BJ (cell line): Measurements from ENCODE around the gene ITCH. TPM values are rescaled to one million over a fixed set of nuclear protein-coding genes. Genes with fewer than 3 reads are reported as not detected.
A peak's percentile ranks its signal among the peaks of the same experiment; 100 is the strongest.

Experiments
- CTCF ChIA-PET: fragments of 350-600 bp; formaldehyde crosslinking; extraction: SDS; loops from one replicate; lab custom pipeline; 2021; ENCODE audit warnings: antibody characterized with exemption, inconsistent platforms; lab: Yijun Ruan, JAX
- POLR2A ChIA-PET: fragments of 300-600 bp; sonication (Branson Sonifier 250); formaldehyde crosslinking; extraction: SDS; loops from one replicate; lab custom pipeline; 2021; ENCODE audit warnings: antibody characterized with exemption; lab: Charles Lee
- DNase-seq: peaks from one replicate; pipeline ENCODE4 v3.0.0-alpha.2; 2011; ENCODE audit warnings: low read depth
- H3K27me3 ChIP-seq: 2 replicates; pipeline ENCODE4 v1.6.0; 2011; ENCODE audit warnings: low read length; ENCODE audit not compliant: control insufficient read depth, insufficient read depth
- H3K36me3 ChIP-seq: 2 replicates; pipeline ENCODE4 v1.5.1; 2011; ENCODE audit warnings: low read length; ENCODE audit not compliant: control insufficient read depth, insufficient read depth
- H3K4me3 ChIP-seq: 2 replicates; pipeline ENCODE4 v1.5.1; 2011; ENCODE audit warnings: low read depth, mild to moderate bottlenecking, control low read depth, low read length
- polyA minus RNA-seq: library from RNA; depleted of rRNA, polyadenylated mRNA; stranded (reverse); fragments of >200 nt; gene quantifications from 2 replicates; pipeline ENCODE4 v1.2.3, GENCODE V29; 2011; rRNA and poly(A)+ RNA removed
- polyA plus RNA-seq: library from polyadenylated mRNA; depleted of rRNA; stranded (reverse); fragments of >200 nt; gene quantifications from 2 replicates; pipeline ENCODE4 v1.2.3, GENCODE V29; 2011; rRNA removed
- TF ChIP-seq, protein P1 (sequence below): IDR thresholded peaks from 2 replicates; pipeline ENCODE4 v1.5.1; 2011; ENCODE audit warnings: low read depth, mild to moderate bottlenecking, control low read depth, inconsistent platforms, low read length, moderate library complexity; ENCODE audit not compliant: insufficient read depth

ITCH gene
- 7.8 and 16.6 TPM in 2 replicates for polyA plus RNA-seq
- 19.3 and 29.2 TPM in 2 replicates for polyA minus RNA-seq

DNA sequence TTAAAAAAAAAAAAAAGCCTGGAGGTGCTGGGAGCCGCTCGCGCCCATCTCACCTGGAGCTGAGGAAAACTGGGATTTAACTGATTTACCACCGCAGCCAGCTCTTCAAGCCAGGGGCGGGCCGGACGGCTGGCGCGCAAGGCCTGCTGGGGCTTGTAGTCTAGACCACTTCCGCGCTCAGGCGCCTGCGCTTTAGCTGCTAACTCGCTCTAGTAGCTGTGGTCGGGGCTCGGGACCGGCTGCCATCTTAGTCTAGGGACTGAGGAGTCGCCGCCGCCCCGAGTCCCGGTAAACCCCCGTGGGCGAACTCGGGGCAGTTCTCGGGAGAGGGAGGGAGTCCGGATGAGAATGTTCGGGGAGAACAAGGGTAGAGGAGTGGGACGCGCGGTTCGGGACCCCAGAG is at the start of gene ITCH:
ITCH (plus strand) TSS at position 212 of the 403 bp plus-strand sequence. CDS start 30,539 bp downstream, outside the sequence.
- TF ChIP-seq, protein P1, sequence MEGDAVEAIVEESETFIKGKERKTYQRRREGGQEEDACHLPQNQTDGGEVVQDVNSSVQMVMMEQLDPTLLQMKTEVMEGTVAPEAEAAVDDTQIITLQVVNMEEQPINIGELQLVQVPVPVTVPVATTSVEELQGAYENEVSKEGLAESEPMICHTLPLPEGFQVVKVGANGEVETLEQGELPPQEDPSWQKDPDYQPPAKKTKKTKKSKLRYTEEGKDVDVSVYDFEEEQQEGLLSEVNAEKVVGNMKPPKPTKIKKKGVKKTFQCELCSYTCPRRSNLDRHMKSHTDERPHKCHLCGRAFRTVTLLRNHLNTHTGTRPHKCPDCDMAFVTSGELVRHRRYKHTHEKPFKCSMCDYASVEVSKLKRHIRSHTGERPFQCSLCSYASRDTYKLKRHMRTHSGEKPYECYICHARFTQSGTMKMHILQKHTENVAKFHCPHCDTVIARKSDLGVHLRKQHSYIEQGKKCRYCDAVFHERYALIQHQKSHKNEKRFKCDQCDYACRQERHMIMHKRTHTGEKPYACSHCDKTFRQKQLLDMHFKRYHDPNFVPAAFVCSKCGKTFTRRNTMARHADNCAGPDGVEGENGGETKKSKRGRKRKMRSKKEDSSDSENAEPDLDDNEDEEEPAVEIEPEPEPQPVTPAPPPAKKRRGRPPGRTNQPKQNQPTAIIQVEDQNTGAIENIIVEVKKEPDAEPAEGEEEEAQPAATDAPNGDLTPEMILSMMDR: no peak
- Histone ChIP-seq H3K36me3 (no peaks in the 10 kb centered on the region), H3K27me3 (no peaks in the 10 kb centered on the region), H3K4me3 (peak within 1 kb of the TSS; percentile 93)
- POLR2A ChIA-PET: interaction anchor here (0.6 to 1.0 kb wide), 6 partner anchors 28 to 163 kb away, joined by 3 to 6 read pairs (median 4); no protein-coding TSS in a partner anchor
- CTCF ChIA-PET: interaction anchor here (0.6 to 1.7 kb wide), 4 partner anchors 9 to 155 kb away, joined by 3 to 9 read pairs (median 4); no protein-coding TSS in a partner anchor
- DNase-seq: peak; percentile 65

DNA sequence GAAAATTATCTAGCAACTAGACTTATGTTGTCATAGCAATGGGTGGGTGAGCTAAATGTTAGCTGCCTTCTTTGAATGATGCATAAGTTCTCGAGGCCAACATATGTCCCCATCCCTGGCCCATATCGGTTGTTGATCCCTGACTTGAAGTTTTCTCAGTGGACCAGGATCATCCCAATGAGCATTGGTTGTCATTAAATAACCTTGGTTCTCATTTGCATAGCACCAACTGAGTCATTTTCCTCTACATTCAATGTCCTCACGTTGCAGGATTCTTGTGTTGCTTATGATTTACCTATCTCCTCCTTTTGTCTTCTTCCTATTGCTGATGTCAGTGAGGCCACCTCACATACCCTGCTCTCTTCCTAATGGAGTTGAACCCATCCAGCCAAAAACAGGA is 47.8 kb upstream of the ITCH start:
- ChIA-PET POLR2A (no interaction called here), CTCF (interaction anchor here (0.7 to 4.4 kb wide), 4 partner anchors 8 to 158 kb away, joined by 3 to 32 read pairs (median 6); no protein-coding TSS in a partner anchor)

DNA sequence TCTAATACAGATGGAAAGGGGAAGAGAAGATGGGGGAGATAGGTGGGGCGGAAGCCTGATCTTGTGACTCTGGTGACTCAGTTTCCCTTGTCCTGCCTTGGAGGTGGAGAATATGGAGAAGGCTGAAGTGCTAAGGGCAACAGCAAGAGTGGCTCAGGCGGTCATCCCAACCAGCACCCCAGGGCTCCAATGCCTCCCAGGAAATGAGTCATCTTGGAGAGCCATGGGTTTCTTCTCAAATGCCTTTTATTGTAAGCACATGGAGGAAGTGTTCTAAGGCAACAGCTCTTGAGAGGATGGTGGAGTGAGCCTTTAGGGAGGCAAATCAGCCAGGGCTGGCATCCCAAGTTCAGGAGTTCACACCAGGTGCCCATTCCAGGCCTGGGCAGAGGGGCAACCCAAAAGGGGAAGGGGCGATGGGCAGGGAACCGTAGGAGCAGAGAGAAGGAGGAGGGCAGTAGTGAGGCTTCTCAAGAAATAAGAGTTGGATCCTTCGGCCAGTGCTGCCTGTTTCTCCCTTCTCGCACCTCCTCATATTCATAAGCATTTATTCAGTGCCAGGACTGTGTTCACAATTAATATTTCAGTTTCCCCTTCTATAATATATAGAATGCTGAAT is 46.8 kb upstream of the ITCH start:
- Histone ChIP-seq H3K27me3 (no peaks in the 10 kb centered on the region; the same call in 1 of the 2 replicates), H3K4me3 (no peak overlapping the region), H3K36me3 (no peaks in the 10 kb centered on the region)
- CTCF ChIA-PET: no interaction called here
- DNase-seq: no peak
- POLR2A ChIA-PET: no interaction called here
- TF ChIP-seq, protein P1: no peak

More for the DNA sequence above, 47.8 kb upstream of the ITCH start:
- TF ChIP-seq, protein P1: no peak
- no peak for DNase-seq
- Histone ChIP-seq H3K4me3 (no peak overlapping the region), H3K27me3 (no peaks in the 10 kb centered on the region), H3K36me3 (no peaks in the 10 kb centered on the region)

DNA sequence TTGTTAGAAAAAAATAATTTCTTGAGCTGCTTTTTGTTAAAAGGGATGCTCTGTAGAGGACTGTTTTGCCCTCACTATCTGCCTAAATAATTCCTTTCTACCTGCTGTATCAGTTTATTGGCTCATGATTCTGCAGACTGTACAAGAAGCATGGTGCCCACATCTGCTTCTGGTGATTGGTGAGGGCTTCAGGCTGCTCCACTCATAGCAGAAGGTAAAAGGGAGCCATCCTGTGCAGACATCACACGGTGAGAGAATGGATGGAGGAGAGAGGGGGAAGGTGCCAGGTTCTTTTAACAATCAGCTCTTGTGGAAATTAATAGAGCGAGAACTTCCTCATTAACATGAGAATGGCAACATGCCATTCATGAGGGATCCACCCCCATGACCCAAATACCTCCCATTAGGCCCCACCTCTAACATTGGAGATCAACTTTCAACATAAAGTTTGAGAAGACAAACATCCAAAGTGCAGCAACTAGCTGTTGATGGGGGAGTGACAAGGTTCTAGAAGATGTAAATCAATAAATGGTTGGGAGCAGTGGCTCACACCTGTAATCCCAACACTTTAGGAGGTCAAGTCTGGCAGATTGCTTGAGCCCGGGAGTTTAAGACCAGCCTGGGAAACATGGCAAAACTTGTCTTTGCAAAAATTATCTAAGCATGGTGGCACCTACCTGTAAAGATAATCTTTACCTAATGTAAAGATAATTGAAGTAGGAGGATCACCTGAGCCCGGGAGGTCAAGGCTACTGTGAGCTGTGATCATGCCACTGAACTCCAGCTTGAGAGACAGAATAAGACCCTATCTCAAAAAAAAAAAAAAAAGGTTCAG is 44.2 kb upstream of the ITCH start:
- Histone ChIP-seq H3K27me3 (no peaks in the 10 kb centered on the region; the same call in 1 of the 2 replicates), H3K36me3 (no peaks in the 10 kb centered on the region), H3K4me3 (no peak overlapping the region)
- CTCF ChIA-PET: interaction anchor here (0.6 to 1.9 kb wide), 5 partner anchors 13 to 374 kb away, joined by 3 to 5 read pairs (median 3); no protein-coding TSS in a partner anchor
- POLR2A ChIA-PET: no interaction called here
- no peak for DNase-seq
- TF ChIP-seq, protein P1: no peak

DNA sequence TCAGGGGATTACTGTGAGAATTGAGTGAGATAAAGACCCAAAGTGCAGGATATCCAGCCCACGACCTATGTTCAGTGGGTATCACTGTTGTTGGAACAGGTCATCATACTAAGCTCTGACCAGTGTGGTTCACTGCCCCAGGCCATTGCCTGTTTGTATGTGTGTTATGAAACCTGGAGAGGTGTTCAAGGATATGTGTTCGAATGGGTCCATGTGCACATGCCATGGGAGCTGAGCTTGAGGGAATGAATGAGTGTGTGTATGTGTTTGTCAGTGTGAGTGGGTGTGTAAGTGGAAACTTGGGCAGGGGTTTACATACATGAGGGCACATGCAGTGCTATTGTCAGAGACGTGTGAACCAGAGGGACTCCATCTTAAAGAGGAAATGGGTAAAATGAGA is 42.2 kb upstream of the ITCH start:
- POLR2A ChIA-PET: no interaction called here
- no peaks in the 10 kb centered on the region for H3K36me3 ChIP-seq
- H3K4me3 ChIP-seq: no peak overlapping the region
- CTCF ChIA-PET: interaction anchor here (1.2 kb wide), 1 partner anchor 8 kb away, joined by 4 read pairs; no protein-coding TSS in a partner anchor
- no peaks in the 10 kb centered on the region; the same call in 1 of the 2 replicates for H3K27me3 ChIP-seq
- no peak for DNase-seq
- TF ChIP-seq, protein P1: no peak
